GM18498 (cell line): ENCODE measurements around the gene TBX15.
"Not testable (repeated sequence)": the region's sequence is repeated elsewhere in the genome, so short reads cannot be mapped to it uniquely, and the experiment has no call there.

Source experiments
- ATAC-seq: cut with Tn5 transposase; IDR thresholded peaks from one replicate; pipeline ENCODE4 v1.9.1; 2021; ENCODE audit warnings: mild to moderate bottlenecking, moderate library complexity; ENCODE audit not compliant: unreplicated experiment

Gene TBX15

DNA sequence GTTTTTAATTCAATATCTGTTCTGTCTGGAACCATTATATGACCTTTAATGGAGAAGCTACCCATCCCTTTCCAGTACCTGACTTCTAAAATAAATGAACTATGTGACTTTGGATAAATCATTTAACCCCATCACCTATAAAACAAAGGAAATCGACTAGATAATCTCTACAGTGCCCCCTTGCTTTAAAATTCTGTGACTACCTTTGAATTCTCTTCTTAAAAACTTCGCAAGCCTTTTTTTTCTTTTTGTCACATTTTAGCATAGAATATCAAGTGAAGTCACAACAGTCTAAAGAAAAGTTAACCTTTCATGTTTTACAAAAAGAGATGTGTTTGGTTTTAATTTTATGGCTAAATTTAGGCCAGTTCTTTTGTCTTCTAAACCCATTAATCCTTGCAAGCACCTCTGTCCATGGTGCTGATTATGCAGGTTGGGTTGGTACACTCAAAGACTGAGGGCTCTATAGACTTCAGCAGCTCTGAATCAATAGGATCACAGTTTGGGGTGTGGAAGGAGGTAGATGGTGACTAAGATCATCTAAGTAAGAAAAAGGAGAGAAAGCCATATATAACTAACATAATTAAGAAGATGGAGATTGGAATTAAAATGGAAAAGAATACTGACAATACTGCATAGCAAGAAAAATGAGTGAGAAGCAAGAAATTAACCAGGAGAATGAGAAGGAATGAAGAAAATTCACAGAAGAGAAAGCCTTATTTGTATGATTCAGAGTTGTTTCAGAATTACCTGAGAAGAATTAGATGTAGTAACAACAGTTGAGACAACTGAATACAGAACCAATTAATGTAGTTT is 59.2 kb downstream of the TBX15 start:
- ATAC-seq: no peak

DNA sequence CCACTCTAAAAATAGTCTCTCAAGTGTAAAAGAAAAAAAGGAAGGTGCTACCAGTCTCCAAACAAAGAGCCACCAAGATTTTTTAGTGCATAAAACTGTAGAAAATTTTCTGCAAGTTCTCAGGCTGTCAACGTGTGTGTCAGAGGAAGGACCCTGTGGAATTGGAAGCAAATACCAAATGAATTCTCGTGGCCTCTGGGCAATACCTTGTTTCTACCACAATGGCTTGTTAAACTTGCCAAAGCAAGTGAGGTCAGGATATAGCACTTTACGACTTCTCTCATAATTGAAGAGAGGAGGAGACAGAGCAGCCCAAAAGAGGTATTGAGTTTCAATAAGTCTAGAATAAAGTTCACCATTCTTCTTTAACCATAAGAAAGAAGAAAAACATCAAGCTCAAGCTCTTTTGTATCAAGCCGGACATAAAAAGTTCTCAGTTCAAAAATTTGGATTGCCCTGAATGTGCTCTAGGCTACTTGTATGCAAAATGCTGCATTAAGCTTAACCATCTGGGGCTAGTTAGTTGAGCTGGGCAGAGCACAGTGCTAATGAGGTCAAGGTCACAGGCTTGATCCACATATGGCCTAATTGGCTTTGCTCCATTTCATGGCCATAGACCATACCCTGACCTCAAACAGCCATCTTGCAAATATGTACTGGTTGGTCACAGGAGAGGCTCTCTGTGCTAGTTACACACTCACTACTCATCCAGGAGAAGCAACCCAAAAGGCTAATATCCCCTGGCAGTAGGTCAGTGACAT is 60.5 kb downstream of the TBX15 start:
- no peak for ATAC-seq

- ATAC-seq: no peak
Observed at GRCh38 chr1:118926261-118926660, 61.9 kb downstream of the TBX15 start.

DNA sequence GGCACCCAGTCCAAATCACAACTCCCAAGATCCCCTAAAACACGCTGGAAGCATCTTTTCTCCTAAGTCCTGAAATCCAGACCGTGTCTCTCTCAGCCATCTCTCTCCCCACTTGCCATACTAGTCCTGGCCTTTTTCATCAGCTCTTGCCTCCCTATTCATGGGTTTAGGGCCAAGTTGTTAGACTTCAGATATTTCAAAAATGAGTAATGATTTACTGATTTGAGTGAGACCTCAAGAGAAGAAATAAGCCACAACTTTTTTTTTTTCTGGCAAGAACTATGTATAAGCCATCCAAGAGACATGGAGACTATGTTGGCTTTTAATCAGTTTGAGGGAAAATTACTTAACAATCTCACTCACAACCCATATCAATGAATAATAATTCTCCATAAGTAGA is 62.5 kb downstream of the TBX15 start:
- no peak for ATAC-seq

DNA sequence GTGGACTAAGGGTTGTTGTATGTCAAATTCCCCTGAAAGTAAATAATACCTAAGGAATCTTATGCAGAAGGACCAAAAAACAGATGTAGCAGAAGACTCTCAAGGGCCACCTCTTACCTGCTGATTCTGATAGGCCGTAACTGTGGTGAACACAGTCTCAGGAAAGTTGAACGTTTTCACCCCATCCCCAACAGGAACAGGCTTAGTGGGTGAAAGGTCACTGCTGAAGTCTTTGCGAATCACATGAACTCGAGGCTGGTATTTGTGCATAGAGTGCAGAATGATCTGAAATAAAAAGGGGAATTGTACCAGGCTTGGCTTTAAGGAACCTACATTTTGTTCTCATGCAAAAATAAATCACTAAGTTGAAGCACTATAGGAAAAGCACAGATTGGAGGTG is 64.8 kb downstream of the TBX15 start:
- ATAC-seq: no peak

DNA sequence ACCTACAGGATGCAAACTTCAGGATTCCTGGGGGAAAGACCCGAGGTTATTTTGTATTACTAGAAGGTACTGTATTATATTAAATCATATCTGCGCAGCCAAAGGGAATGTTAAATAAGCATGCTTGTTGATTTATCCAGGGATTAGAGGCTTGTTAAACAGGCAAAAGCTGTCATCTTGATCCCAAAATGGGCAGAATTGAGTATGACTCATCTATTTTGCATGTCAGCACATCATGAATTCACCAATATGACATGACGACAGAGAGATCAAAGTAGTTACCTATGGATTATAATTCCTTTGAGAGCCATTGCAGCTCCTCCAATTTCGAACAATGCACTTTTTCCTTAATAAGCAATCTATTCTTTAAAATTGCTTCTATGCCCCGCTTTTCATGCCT is 66.1 kb downstream of the TBX15 start:
- no peak for ATAC-seq

- no peak for ATAC-seq
Observed at GRCh38 chr1:118920124-118920717, 67.9 kb downstream of the TBX15 start.

DNA sequence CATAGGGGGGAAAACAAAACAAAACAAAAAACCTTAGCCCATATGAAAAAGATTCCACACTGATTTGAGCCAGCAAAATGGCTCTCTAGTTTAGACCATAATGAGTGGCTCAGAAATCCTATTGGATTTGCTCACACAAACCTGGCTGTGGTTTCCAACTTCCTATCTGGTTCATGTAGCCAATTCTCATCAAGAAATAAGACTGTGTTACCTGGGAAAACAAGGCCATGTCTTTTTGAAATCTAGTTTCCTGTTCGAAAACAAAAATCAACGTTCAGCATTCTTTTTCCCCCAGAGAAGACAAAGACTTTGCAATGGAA is 69.2 kb downstream of the TBX15 start:
- ATAC-seq: no peak

GRCh38 chr1:118918230-118918939 is 69.8 kb downstream of the TBX15 start:
- peak; percentile 70 for ATAC-seq

- ATAC-seq: not testable (repeated sequence)
Observed at GRCh38 chr1:118916346-118916745, 71.8 kb downstream of the TBX15 start.

DNA sequence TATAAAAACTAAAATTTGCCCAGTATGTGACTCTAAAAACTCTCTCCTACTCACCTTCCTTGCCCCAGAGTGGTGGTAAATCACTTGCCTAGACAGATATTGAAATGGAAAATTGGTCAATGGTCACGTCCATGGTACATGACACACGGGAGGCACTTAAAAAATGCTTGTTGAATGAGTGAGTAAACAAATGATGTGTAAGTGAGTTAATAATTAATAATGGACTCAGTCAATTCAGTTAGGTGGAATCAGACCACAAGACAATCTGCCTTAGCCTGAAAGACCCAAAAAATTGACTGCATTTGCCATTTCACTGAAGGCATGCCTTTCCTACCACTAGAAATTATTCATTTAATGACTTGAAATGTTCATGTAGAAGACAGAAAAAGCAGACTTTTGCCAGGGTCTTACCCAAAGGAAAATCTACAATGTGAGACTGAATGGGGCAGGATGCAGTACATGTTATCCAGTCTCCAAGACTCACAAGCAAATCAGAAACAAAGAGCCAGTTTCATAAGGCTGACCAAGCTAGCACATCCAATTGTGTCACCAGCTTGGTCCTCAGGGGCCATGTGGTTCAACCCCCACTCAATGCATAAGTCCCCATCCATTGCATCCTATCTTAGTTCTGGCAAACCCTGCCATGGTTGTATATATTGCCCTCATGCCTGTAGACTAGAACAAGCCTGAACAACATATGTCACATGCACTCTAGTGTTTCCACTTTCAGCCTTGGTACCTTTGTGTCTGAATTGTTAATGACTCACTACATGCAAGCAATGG is 73.6 kb downstream of the TBX15 start:
- ATAC-seq: peak; percentile 53

- ATAC-seq: no peak
Observed at GRCh38 chr1:118913818-118914217, 74.3 kb downstream of the TBX15 start.

- no peak for ATAC-seq
Observed at GRCh38 chr1:118912574-118912973, 75.6 kb downstream of the TBX15 start.

GRCh38 chr1:118911571-118911970 is 76.6 kb downstream of the TBX15 start:
- no peak for ATAC-seq

GRCh38 chr1:118907466-118907865 is 80.7 kb downstream of the TBX15 start:
- ATAC-seq: no peak

DNA sequence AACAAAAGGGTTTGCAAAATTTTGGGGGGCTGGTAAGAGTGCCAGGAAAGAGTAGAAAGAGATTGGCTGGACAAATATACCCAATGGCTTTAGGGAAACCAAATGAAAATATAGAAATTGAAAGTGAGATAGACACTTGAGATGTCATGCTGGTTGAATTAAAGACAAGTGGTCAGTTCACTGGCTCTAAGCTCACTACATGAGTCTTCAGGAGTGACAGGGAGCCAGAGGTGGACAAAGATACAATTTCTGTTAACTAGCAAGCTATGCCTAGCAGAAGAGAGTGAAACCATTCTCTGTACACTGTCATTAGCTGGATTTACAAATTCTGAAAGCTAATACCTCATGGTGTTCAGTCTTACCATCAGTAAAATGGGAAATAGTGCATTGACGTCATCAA is 82.5 kb downstream of the TBX15 start:
- no peak for ATAC-seq

DNA sequence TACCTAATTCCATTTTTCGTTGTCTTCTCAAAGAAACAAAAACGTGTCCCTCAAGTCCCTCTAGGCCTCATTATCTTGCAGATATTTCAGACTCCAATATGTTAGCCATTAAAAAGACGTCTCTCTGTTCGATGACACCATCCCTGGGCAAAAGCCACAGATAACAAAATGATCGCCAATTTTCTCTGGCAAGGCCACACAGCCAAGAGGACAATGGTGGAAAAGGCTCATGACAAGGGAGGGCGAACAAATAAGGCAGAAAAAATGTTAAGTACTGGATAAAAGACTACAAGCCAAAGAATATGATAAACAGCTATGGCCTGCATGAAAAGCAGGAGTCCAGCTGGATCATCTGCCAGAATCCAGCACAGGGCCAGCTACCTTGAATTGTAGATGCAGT is 82.9 kb downstream of the TBX15 start:
- no peak for ATAC-seq

GRCh38 chr1:118902711-118903191 is 85.4 kb downstream of the TBX15 start:
- ATAC-seq: no peak

GRCh38 chr1:118902299-118902698 is 85.8 kb downstream of the TBX15 start:
- no peak for ATAC-seq

- no peak for ATAC-seq
Observed at GRCh38 chr1:118900643-118901440, 87.3 kb downstream of the TBX15 start.
